CD4-positive, CD25-positive, alpha-beta regulatory T cell (primary cell): ENCODE measurements around the gene FCGR3B. TPM values are rescaled to one million over a fixed set of nuclear protein-coding genes. Genes with fewer than 3 reads are reported as not detected.
"Not testable (repeated sequence)": the region's sequence is repeated elsewhere in the genome, so short reads cannot be mapped to it uniquely, and the experiment has no call there.

Experiments used
- ATAC-seq, 2 donors: fragments of 150-1000 bp; cut with Tn5 transposase; one replicate each; pipeline ENCODE4 v1.10.0; 2021; ENCODE audit warnings: low read depth in 2 of 2, moderate number of reproducible peaks in 2 of 2, moderate library complexity in 1 of 2
- DNase-seq, 3 donors: peaks; one replicate each; pipeline versions ENCODE4 v3.0.0 to v3.0.0-alpha.2; 2012 to 2022; ENCODE audit warnings: mixed read lengths in 1 of 3
- H3K27ac ChIP-seq: one replicate; pipeline ENCODE4 v1.7.0; 2013; ENCODE audit warnings: mild to moderate bottlenecking, low read length; ENCODE audit not compliant: insufficient read depth, poor library complexity, severe bottlenecking
- H3K27me3 ChIP-seq: one replicate; pipeline ENCODE4 v1.7.0; 2013; ENCODE audit warnings: low read length; ENCODE audit not compliant: control insufficient read depth, insufficient read depth
- H3K36me3 ChIP-seq: one replicate; pipeline ENCODE4 v1.7.0; 2013; ENCODE audit warnings: mild to moderate bottlenecking, low read length, moderate library complexity; ENCODE audit not compliant: control insufficient read depth, insufficient read depth
- H3K4me1 ChIP-seq: 2 replicates; pipeline ENCODE4 v1.7.0; 2013; ENCODE audit warnings: mild to moderate bottlenecking, low read length; ENCODE audit not compliant: insufficient read depth, control insufficient read depth, poor library complexity, severe bottlenecking
- H3K4me3 ChIP-seq: one replicate; pipeline ENCODE4 v1.7.0; 2013; ENCODE audit warnings: low read depth, mild to moderate bottlenecking, low read length, moderate library complexity
- H3K9me3 ChIP-seq, 2 experiments: 1 replicate in 1 of 2; 2 replicates in 1 of 2; pipeline ENCODE4 v1.7.0; 2013; ENCODE audit warnings: low read length in 2 of 2, mild to moderate bottlenecking in 1 of 2, moderate library complexity in 1 of 2; ENCODE audit not compliant: control insufficient read depth in 2 of 2
- H3K27ac Mint-ChIP-seq, 3 donors: one replicate each; pipeline ENCODE4 v1.8.0; 2020 to 2022; ENCODE audit warnings: mild to moderate bottlenecking in 3 of 3, mixed read lengths in 3 of 3, moderate library complexity in 2 of 3
- H3K27me3 Mint-ChIP-seq: one replicate; pipeline ENCODE4 v1.8.0; 2022; ENCODE audit warnings: mild to moderate bottlenecking, mixed read lengths
- H3K36me3 Mint-ChIP-seq: one replicate; pipeline ENCODE4 v1.8.0; 2020; ENCODE audit warnings: mixed read lengths
- H3K4me1 Mint-ChIP-seq, 4 donors: one replicate each; pipeline ENCODE4 v1.8.0; 2020 to 2022; ENCODE audit warnings: mixed read lengths in 4 of 4, mild to moderate bottlenecking in 1 of 4
- H3K4me3 Mint-ChIP-seq, 4 donors: one replicate each; pipeline ENCODE4 v1.8.0; 2020 to 2022; ENCODE audit warnings: mild to moderate bottlenecking in 4 of 4, mixed read lengths in 4 of 4, moderate library complexity in 3 of 4
- H3K9me3 Mint-ChIP-seq, 7 donors: one replicate each; pipeline ENCODE4 v1.8.0; 2020 to 2022; ENCODE audit warnings: mixed read lengths in 7 of 7, mild to moderate bottlenecking in 3 of 7, moderate library complexity in 2 of 7
- polyA plus RNA-seq, 4 donors: library from polyadenylated mRNA; unstranded; fragments of 300-500 nt; fragmentation: Illumina TruSeq; gene quantifications; one replicate each; pipeline ENCODE4 v1.2.3, GENCODE V29; 2021
- total RNA-seq: library from RNA; stranded (reverse); gene quantifications from one replicate; pipeline ENCODE4 v1.2.3, GENCODE V29; 2022

Gene FCGR3B
- total and polyA plus RNA-seq, 5 donors from 2014 or later, result not detected

DNA sequence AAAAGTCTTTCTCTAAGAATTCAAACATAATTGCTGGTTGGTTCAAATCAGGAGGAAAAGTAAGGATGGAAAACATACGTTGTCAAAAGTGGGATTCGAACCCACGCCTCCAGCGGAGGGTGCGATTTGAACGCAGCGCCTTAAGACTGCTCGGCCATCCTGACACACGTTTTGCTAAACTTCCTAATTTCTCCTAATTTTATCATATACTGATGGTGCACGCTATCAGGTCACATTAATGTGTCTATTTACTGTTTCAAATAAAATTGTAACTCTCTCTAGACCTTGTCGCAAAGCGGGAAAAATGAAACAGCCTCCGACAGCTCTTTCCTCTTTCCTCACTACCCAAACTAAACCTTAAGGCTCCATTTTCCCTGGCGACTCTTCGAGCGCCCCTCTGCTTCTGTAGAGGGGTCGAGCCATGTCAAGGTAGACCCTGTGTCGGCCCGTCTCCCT is 19.1 kb downstream of the FCGR3B start:
- H3K27me3 ChIP-seq, H3K36me3 Mint-ChIP-seq, ATAC-seq, H3K36me3 ChIP-seq, H3K9me3 Mint-ChIP-seq, H3K4me1 ChIP-seq, H3K9me3 ChIP-seq: not testable (repeated sequence)
- H3K27me3 Mint-ChIP-seq, result peaks cover 52% of the 10 kb centered on the region
- Histone ChIP-seq H3K27ac (peak overlapping the region; percentile 41), H3K4me3 (peak overlapping the region; percentile 73)
- peak overlapping the region; percentile 92 to 96 (median 94) for H3K4me3 Mint-ChIP-seq
- peak overlapping the region; percentile 91 to 96 (median 94) for H3K27ac Mint-ChIP-seq
- DNase-seq, result peak in 1 of 3 donors; percentile 33
- peaks cover 7 to 23% (median 15%) of the 10 kb centered on the region in 4 donors for H3K4me1 Mint-ChIP-seq

DNA sequence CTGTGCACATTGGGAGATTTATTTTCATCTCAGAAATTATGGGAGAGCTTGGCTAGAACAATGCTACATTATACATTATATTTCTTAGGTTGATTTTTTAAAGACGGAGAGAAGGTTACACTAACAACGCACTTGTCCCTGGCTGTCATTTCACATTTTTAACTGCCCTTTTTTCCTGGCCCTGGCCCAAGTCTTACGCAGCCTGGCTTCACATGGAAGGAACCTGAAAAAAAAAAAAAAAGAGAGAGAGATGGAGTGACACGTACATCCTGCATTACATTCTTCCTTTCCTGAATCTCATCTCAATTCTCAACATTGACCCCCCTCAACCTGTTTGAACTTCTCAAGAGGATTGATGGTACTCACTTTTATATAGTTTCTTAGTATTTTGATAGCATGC is 20.8 kb downstream of the FCGR3B start:
- not testable (repeated sequence) for H3K9me3 Mint-ChIP-seq, H3K4me3 ChIP-seq, H3K9me3 ChIP-seq, H3K27ac Mint-ChIP-seq, H3K4me1 ChIP-seq, H3K27me3 ChIP-seq, ATAC-seq, DNase-seq, H3K36me3 Mint-ChIP-seq, H3K36me3 ChIP-seq, H3K27ac ChIP-seq
- peak overlapping the region in 1 of 4 donors; percentile 15 for H3K4me3 Mint-ChIP-seq
- H3K27me3 Mint-ChIP-seq, result peaks cover 53% of the 10 kb centered on the region
- peaks cover 7 to 23% (median 15%) of the 10 kb centered on the region in 4 donors for H3K4me1 Mint-ChIP-seq

DNA sequence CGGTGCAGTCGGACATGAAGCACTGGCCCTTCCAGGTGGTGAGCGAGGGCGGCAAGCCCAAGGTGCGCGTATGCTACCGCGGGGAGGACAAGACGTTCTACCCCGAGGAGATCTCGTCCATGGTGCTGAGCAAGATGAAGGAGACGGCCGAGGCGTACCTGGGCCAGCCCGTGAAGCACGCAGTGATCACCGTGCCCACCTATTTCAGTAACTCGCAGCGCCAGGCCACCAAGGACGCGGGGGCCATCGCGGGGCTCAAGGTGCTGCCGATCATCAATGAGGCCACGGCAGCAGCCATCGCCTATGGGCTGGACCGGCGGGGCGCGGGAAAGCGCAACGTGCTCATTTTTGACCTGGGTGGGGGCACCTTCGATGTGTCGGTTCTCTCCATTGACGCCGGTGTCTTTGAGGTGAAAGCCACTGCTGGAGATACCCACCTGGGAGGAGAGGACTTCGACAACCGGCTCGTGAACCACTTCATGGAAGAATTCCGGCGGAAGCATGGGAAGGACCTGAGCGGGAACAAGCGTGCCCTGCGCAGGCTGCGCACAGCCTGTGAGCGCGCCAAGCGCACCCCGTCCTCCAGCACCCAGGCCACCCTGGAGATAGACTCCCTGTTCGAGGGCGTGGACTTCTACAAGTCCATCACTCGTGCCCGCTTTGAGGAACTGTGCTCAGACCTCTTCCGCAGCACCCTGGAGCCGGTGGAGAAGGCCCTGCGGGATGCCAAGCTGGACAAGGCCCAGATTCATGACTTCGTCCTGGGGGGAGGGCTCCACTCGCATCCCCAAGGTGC is 24.2 kb downstream of the FCGR3B start:
- not testable (repeated sequence) for H3K36me3 Mint-ChIP-seq, DNase-seq, H3K9me3 ChIP-seq, H3K27ac Mint-ChIP-seq, ATAC-seq, H3K4me1 ChIP-seq, H3K4me1 Mint-ChIP-seq, H3K36me3 ChIP-seq, H3K9me3 Mint-ChIP-seq, H3K4me3 Mint-ChIP-seq, H3K27me3 ChIP-seq, H3K4me3 ChIP-seq, H3K27ac ChIP-seq
- peaks cover 55% of the 10 kb centered on the region for H3K27me3 Mint-ChIP-seq

DNA sequence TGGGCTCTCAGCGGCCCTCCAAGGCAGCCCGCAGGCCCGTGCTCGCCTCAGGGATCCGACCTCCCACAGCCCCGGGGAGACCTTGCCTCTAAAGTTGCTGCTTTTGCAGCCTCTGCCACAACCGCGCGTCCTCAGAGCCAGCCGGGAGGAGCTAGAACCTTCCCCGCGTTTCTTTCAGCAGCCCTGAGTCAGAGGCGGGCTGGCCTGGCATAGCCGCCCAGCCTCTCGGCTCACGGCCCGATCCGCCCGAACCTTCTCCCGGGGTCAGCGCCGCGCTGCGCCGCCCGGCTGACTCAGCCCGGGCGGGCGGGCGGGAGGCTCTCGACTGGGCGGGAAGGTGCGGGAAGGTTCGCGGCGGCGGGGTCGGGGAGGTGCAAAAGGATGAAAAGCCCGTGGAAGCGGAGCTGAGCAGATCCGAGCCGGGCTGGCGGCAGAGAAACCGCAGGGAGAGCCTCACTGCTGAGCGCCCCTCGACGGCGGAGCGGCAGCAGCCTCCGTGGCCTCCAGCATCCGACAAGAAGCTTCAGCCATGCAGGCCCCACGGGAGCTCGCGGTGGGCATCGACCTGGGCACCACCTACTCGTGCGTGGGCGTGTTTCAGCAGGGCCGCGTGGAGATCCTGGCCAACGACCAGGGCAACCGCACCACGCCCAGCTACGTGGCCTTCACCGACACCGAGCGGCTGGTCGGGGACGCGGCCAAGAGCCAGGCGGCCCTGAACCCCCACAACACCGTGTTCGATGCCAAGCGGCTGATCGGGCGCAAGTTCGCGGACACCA is 25.0 kb downstream of the FCGR3B start:
- not testable (repeated sequence) for H3K4me3 ChIP-seq, DNase-seq, H3K27ac Mint-ChIP-seq, H3K9me3 Mint-ChIP-seq, H3K36me3 Mint-ChIP-seq, H3K9me3 ChIP-seq, H3K4me3 Mint-ChIP-seq, H3K27me3 ChIP-seq, H3K36me3 ChIP-seq, ATAC-seq, H3K4me1 Mint-ChIP-seq, H3K4me1 ChIP-seq, H3K27ac ChIP-seq
- peaks cover 47% of the 10 kb centered on the region for H3K27me3 Mint-ChIP-seq

DNA sequence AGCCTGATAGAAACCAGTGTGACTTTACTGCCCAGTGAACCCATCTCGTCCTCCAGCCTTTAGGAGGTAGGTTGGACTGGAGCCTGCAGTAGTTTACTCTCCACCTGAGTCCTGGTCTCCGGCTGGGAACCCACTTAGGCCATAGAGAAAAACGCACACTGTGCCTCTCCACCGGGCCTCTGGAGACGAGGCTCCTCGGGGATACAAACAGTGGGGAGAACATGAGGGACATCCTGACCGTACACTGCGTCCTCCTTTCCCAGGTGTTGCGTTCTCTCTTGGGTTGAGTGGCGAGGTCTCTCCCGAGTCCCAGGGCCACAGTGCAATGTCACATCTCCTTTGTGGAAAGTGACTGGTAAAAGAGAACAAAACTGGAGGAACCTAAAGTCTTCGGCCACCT is 26.0 kb downstream of the FCGR3B start:
- H3K4me3 Mint-ChIP-seq, H3K36me3 Mint-ChIP-seq, H3K4me1 Mint-ChIP-seq, DNase-seq, H3K9me3 Mint-ChIP-seq, ATAC-seq, H3K27ac ChIP-seq, H3K4me1 ChIP-seq, H3K27ac Mint-ChIP-seq, H3K9me3 ChIP-seq, H3K4me3 ChIP-seq, H3K36me3 ChIP-seq, H3K27me3 ChIP-seq: not testable (repeated sequence)
- H3K27me3 Mint-ChIP-seq, result peaks cover 39% of the 10 kb centered on the region

DNA sequence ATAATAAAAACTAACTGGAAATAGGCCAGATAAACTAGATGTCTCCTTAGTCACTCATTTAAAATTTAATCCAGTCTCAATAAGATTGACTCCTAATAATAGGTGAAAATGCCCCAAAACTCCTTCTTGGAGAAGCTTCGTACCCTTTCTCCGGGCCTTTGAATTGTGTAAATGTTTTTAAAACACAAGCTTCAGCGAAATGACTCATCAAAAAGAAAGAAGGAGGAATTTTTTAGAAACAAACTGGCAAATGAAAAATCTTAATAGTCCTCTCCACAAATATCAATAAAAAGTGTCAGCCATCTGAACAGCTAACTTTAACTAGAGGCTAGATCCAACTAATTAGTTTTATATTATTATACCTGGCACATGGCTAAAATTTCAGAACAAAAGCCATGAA is 33.9 kb downstream of the FCGR3B start:
- not testable (repeated sequence) for H3K4me3 ChIP-seq, H3K27ac Mint-ChIP-seq, H3K27ac ChIP-seq, H3K36me3 Mint-ChIP-seq, H3K4me3 Mint-ChIP-seq, H3K27me3 Mint-ChIP-seq, DNase-seq, H3K4me1 Mint-ChIP-seq, H3K9me3 Mint-ChIP-seq, H3K36me3 ChIP-seq, H3K9me3 ChIP-seq, H3K27me3 ChIP-seq, ATAC-seq, H3K4me1 ChIP-seq

DNA sequence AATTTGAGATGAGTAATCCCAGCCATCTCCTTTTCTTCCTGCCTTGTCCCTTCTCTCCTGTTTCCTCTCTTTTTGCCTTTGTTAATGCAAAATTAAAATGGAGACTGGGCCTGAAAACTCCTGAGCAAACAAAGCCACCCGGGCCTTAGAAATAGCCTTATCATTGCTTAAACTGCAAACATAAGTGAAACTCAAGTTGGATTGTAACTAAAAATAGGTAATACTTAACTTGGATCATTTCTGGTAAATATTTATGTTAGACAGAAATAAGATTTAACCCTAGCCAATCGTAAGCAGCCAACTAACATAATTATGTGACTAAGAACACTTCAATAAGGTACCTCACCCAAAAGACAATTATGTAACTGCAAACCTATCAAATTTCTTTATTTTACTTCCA is 35.4 kb downstream of the FCGR3B start:
- H3K36me3 Mint-ChIP-seq, H3K4me3 Mint-ChIP-seq, H3K9me3 Mint-ChIP-seq, H3K27ac ChIP-seq, DNase-seq, H3K4me3 ChIP-seq, H3K36me3 ChIP-seq, H3K27me3 Mint-ChIP-seq, H3K4me1 Mint-ChIP-seq, H3K9me3 ChIP-seq, H3K27ac Mint-ChIP-seq, H3K4me1 ChIP-seq, ATAC-seq, H3K27me3 ChIP-seq: not testable (repeated sequence)

DNA sequence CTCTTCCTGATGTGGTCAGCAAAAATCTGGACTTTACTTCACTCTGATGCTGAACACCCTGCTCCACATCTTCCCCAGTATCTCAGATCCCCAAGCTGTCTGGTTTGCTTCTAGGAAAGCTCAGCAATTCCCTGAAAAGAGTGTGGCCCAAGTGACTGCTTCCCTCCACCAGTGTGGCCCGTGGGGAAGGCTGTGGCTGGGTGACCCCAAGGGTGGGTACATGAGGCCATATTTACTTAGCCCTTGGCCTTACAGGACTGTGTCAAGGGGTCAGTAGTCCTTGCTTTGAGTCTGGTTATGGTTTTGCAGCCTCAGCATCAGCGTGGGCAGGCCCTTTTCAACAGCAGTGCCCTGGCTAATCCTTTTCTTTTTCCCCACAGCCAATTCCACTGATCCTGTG is 35.8 kb downstream of the FCGR3B start:
- not testable (repeated sequence) for H3K36me3 Mint-ChIP-seq, H3K27me3 Mint-ChIP-seq, ATAC-seq, H3K4me3 ChIP-seq, H3K4me3 Mint-ChIP-seq, H3K27ac Mint-ChIP-seq, DNase-seq, H3K27ac ChIP-seq, H3K4me1 Mint-ChIP-seq, H3K36me3 ChIP-seq, H3K4me1 ChIP-seq, H3K27me3 ChIP-seq, H3K9me3 Mint-ChIP-seq, H3K9me3 ChIP-seq
